H9 (cell line): Measurements from ENCODE around the gene POU6F2. TPM values are rescaled to one million over a fixed set of nuclear protein-coding genes. Genes with fewer than 3 reads are reported as not detected.

Experiments
- DNase-seq: peaks from one replicate; pipeline ENCODE4 v3.0.0-alpha.2; 2017
- H2AFZ ChIP-seq: one replicate; pipeline ENCODE4 v1.6.1; 2013; ENCODE audit warnings: mild to moderate bottlenecking, low read length, control low read depth, moderate library complexity
- H2AK5ac ChIP-seq: 2 replicates; pipeline ENCODE4 v1.6.1; 2013; ENCODE audit warnings: low read length, control low read depth, mixed read lengths; ENCODE audit not compliant: insufficient read length
- H2BK120ac ChIP-seq: one replicate; pipeline ENCODE4 v1.6.1; 2013; ENCODE audit warnings: low read depth, mild to moderate bottlenecking, low read length, control low read depth, inconsistent platforms; ENCODE audit not compliant: poor library complexity, severe bottlenecking
- H2BK12ac ChIP-seq: 2 replicates; pipeline ENCODE4 v1.6.1; 2013; ENCODE audit warnings: low read length, control low read depth, mixed read lengths, low read depth; ENCODE audit not compliant: insufficient read length
- H2BK15ac ChIP-seq: 2 replicates; pipeline ENCODE4 v1.6.1; 2013; ENCODE audit warnings: low read depth, low read length, control low read depth
- H2BK20ac ChIP-seq: one replicate; pipeline ENCODE4 v1.6.1; 2013; ENCODE audit warnings: low read depth, mild to moderate bottlenecking, low read length, control low read depth, inconsistent platforms; ENCODE audit not compliant: poor library complexity, severe bottlenecking
- H2BK5ac ChIP-seq: 2 replicates; pipeline ENCODE4 v1.6.1; 2013; ENCODE audit warnings: low read length, control low read depth, mixed read lengths; ENCODE audit not compliant: insufficient read length
- H3K14ac ChIP-seq: 2 replicates; pipeline ENCODE4 v1.6.1; 2013; ENCODE audit warnings: low read length, control low read depth; ENCODE audit not compliant: insufficient read depth
- H3K18ac ChIP-seq: 2 replicates; pipeline ENCODE4 v1.6.1; 2013; ENCODE audit warnings: low read depth, mild to moderate bottlenecking, mixed read lengths, low read length, control low read depth; ENCODE audit not compliant: insufficient read length
- H3K23ac ChIP-seq: 2 replicates; pipeline ENCODE4 v1.6.1; 2013; ENCODE audit warnings: low read length, control low read depth, mixed read lengths, low read depth; ENCODE audit not compliant: insufficient read length
- H3K23me2 ChIP-seq: 2 replicates; pipeline ENCODE4 v1.6.1; 2013; ENCODE audit warnings: low read depth, mild to moderate bottlenecking, mixed read lengths, low read length, control low read depth; ENCODE audit not compliant: insufficient read length, poor library complexity, severe bottlenecking
- H3K27ac ChIP-seq: 2 replicates; pipeline ENCODE4 v1.5.1; 2013; ENCODE audit warnings: low read length, control low read depth, mixed read lengths, low read depth; ENCODE audit not compliant: insufficient read length
- H3K27me3 ChIP-seq: 2 replicates; pipeline ENCODE4 v1.6.1; 2013; ENCODE audit warnings: low read length, control low read depth, inconsistent platforms; ENCODE audit not compliant: insufficient read depth
- H3K4ac ChIP-seq: 2 replicates; pipeline ENCODE4 v1.6.1; 2013; ENCODE audit warnings: low read depth, mild to moderate bottlenecking, control low read depth, inconsistent platforms, low read length, moderate library complexity
- H3K4me1 ChIP-seq: 2 replicates; pipeline ENCODE4 v1.6.1; 2013; ENCODE audit warnings: low read length, control low read depth, inconsistent platforms; ENCODE audit not compliant: insufficient read depth
- H3K4me2 ChIP-seq: 2 replicates; pipeline ENCODE4 v1.6.1; 2013; ENCODE audit warnings: low read length, control low read depth, mixed read lengths; ENCODE audit not compliant: insufficient read length, insufficient read depth
- H3K56ac ChIP-seq: 2 replicates; pipeline ENCODE4 v1.6.1; 2013; ENCODE audit warnings: low read depth, mild to moderate bottlenecking, mixed read lengths, low read length, control low read depth; ENCODE audit not compliant: insufficient read length
- H3K79me1 ChIP-seq: 2 replicates; pipeline ENCODE4 v1.6.1; 2013; ENCODE audit warnings: low read depth, mild to moderate bottlenecking, moderate library complexity, low read length, control low read depth, inconsistent platforms; ENCODE audit not compliant: insufficient read depth, poor library complexity, severe bottlenecking
- H3K79me2 ChIP-seq: 2 replicates; pipeline ENCODE4 v1.6.1; 2013; ENCODE audit warnings: low read length, control low read depth, inconsistent platforms; ENCODE audit not compliant: insufficient read depth
- H3K9ac ChIP-seq: 2 replicates; pipeline ENCODE4 v1.6.1; 2013; ENCODE audit warnings: low read length, control low read depth, mixed read lengths; ENCODE audit not compliant: insufficient read length; ENCODE audit errors: extremely low read depth
- H3K9me3 ChIP-seq: one replicate; pipeline ENCODE4 v1.6.1; 2013; ENCODE audit warnings: low read depth, low read length, inconsistent platforms; ENCODE audit not compliant: control insufficient read depth
- H3T11ph ChIP-seq: one replicate; pipeline ENCODE4 v1.6.1; 2013; ENCODE audit warnings: mild to moderate bottlenecking, low read length, control low read depth, inconsistent platforms
- H4K20me1 ChIP-seq: one replicate; pipeline ENCODE4 v1.6.1; 2013; ENCODE audit not compliant: control insufficient read depth, insufficient read length, insufficient read depth
- H4K5ac ChIP-seq: 2 replicates; pipeline ENCODE4 v1.6.1; 2013; ENCODE audit warnings: low read depth, mild to moderate bottlenecking, mixed read lengths, low read length, control low read depth; ENCODE audit not compliant: insufficient read length
- H4K8ac ChIP-seq: replicated peaks from 2 replicates; pipeline ENCODE4 v1.6.1; 2013; ENCODE audit warnings: low read length, control low read depth, mixed read lengths, low read depth; ENCODE audit not compliant: insufficient read length
- H4K91ac ChIP-seq: 2 replicates; pipeline ENCODE4 v1.6.1; 2013; ENCODE audit warnings: low read depth, mild to moderate bottlenecking, moderate library complexity, mixed read lengths, low read length, control low read depth; ENCODE audit not compliant: insufficient read length
- H3K27ac Mint-ChIP-seq, 3 experiments: 2 replicates in 2 of 3; 3 replicates in 1 of 3; pipeline ENCODE4 v1.8.0; 2020 to 2021; ENCODE audit warnings: mixed read lengths in 3 of 3, mild to moderate bottlenecking in 1 of 3, moderate library complexity in 1 of 3
- H3K27me3 Mint-ChIP-seq: 2 replicates; pipeline ENCODE4 v1.8.0; 2021; ENCODE audit warnings: low read depth, mild to moderate bottlenecking, moderate library complexity, mixed read lengths
- H3K36me3 Mint-ChIP-seq, 3 experiments: 2 replicates in 2 of 3; 3 replicates in 1 of 3; pipeline ENCODE4 v1.8.0; 2020 to 2021; ENCODE audit warnings: low read depth in 3 of 3, mixed read lengths in 3 of 3; ENCODE audit not compliant: insufficient read depth in 1 of 3
- H3K4me1 Mint-ChIP-seq, 2 experiments: 2 replicates each; pipeline ENCODE4 v1.8.0; 2020; ENCODE audit warnings: mixed read lengths in 2 of 2
- H3K4me3 Mint-ChIP-seq, 2 experiments: 2 replicates in 1 of 2; 3 replicates in 1 of 2; pipeline ENCODE4 v1.8.0; 2020 to 2021; ENCODE audit warnings: mild to moderate bottlenecking in 2 of 2, mixed read lengths in 2 of 2, moderate library complexity in 1 of 2
- H3K9me3 Mint-ChIP-seq, 2 experiments: 2 replicates in 1 of 2; 3 replicates in 1 of 2; pipeline ENCODE4 v1.8.0; 2020; ENCODE audit warnings: mild to moderate bottlenecking in 2 of 2, mixed read lengths in 2 of 2, moderate library complexity in 1 of 2
- CTCF ChIP-seq: fragments of 200-600 bp; sonication (generic); conservative IDR thresholded peaks from 3 replicates; pipeline ENCODE4 v1.8.0; 2021; ENCODE audit warnings: antibody characterized with exemption, mild to moderate bottlenecking
- WGBS: extraction: QIAGEN DNeasy Blood & Tissue Kit; methylation state at CpG from one replicate; pipeline ENCODE4 v1.1.7; 2013; ENCODE audit warnings: missing lambda C conversion rate, low lambda C conversion rate, mixed read lengths; ENCODE audit not compliant: insufficient read length; ENCODE audit errors: extremely low coverage; 5-methylcytosine and 5-hydroxymethylcytosine counted together
- total RNA-seq: library from RNA; stranded (reverse); gene quantifications from 2 replicates; pipeline ENCODE4 v1.2.1, GENCODE V29; 2021

The POU6F2 gene
- total RNA-seq, 1 experiment from 2014 or later = 1.9 TPM

- no peak overlapping the region for H4K91ac ChIP-seq
- H2BK20ac ChIP-seq = no peak overlapping the region
- Mint-ChIP-seq H3K27ac (peak overlapping the region in 2 of 3 experiments; percentile 10 to 54; a peak in 2 of 7 replicates), H3K4me1 (peaks cover 11 to 24% of the 10 kb centered on the region in 2 experiments), H3K4me3 (no peak overlapping the region), H3K9me3 (no peaks in the 10 kb centered on the region; a peak in 2 of 5 replicates), H3K27me3 (no peaks in the 10 kb centered on the region), H3K36me3 (peaks cover 0 to 3% (median 0%) of the 10 kb centered on the region in 3 experiments; a peak in 2 of 7 replicates)
- no peak overlapping the region for H2BK12ac ChIP-seq
- H2BK15ac ChIP-seq = no peak overlapping the region
- no peak overlapping the region for H2BK120ac ChIP-seq
- no peaks in the 10 kb centered on the region for H3K27me3 ChIP-seq
- H3K18ac ChIP-seq = peak overlapping the region; percentile 42
- H4K5ac ChIP-seq = no peak overlapping the region
- H3K9ac ChIP-seq = no peak overlapping the region
- no peak overlapping the region for H3K14ac ChIP-seq
- no CpG with 5 or more reads among the region's 13 CpGs for WGBS
- H4K20me1 ChIP-seq = no peaks in the 10 kb centered on the region
- H2AFZ ChIP-seq = no peak overlapping the region
- H2AK5ac ChIP-seq = no peak overlapping the region
- H3K23ac ChIP-seq = no peak overlapping the region
- no peak overlapping the region for H3K56ac ChIP-seq
- no peak for TF ChIP-seq CTCF
- H3K4me1 ChIP-seq = no peaks in the 10 kb centered on the region
- no peak for DNase-seq
- H3K27ac ChIP-seq = no peak overlapping the region
- no peak overlapping the region for H3K4me2 ChIP-seq
- no peaks in the 10 kb centered on the region for H3K9me3 ChIP-seq
- H3K79me1 ChIP-seq = no peaks in the 10 kb centered on the region
- H2BK5ac ChIP-seq = no peak overlapping the region
- no peaks in the 10 kb centered on the region for H3K23me2 ChIP-seq
- no peaks in the 10 kb centered on the region for H3K79me2 ChIP-seq
- H3K4ac ChIP-seq = no peak overlapping the region
- H4K8ac ChIP-seq = no peak overlapping the region
- no peak overlapping the region for H3T11ph ChIP-seq
Measured at GRCh38 chr7:39432807-39433416, 455.2 kb downstream of the POU6F2 start.
